SU-DHL-6 (cell line): ENCODE results near the gene HOXC6.

Experiments used
- EZH2phosphoT487 ChIP-seq: fragments of 200-600 bp; sonication (generic), shearing (Covaris generic); conservative IDR thresholded peaks from 2 replicates; pipeline ENCODE4 v1.6.1; 2018; ENCODE audit warnings: mild to moderate bottlenecking, antibody characterized with exemption, low read length, moderate library complexity, mixed read lengths
- TF ChIP-seq, protein P1 (sequence below): fragments of 200-600 bp; sonication (generic); IDR thresholded peaks from one replicate; pipeline ENCODE4 v1.5.1; 2017; ENCODE audit warnings: antibody characterized with exemption, mild to moderate bottlenecking, low read length, moderate library complexity; ENCODE audit not compliant: insufficient read depth, poor library complexity, severe bottlenecking

DNA sequence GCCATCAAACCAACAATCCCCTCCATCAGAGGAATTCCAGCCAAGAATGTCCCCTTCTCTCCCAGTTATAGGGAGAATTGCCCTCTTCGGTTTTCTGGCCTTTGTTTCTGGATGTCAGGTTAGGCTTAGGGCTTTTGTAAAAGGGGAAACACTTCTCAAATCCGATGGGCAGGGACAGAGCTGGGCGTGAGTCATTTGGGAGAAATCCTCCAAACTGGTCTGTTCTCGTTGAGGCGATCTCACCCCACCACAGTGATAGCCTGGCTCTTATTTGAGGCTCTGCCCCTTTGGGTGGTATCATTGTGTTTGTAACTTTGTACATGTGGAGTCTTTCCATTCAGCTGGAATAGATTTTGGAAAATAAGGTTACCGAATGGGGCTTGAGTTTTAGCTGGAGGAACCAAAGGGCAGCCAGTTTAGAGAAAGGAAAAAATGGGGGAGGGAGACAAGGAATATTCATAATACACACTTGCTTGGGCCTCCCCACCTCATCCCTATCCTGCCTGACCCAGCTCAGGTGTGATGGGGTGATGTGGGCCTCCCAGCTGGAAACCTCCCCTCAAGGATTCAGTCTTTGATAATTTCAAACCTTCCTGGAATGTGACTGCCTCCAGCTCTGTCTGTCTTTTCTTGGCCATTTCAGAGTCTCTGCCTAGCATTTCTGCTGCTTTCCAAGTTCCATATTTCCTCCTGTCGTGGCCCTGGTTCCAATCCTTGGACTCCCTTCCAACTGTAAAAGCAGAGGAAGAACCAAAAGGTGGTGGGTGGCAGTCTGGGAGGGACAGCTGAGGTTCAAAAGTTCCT, 32.9 kb downstream of the HOXC6 start:
- TF ChIP-seq, protein P1, sequence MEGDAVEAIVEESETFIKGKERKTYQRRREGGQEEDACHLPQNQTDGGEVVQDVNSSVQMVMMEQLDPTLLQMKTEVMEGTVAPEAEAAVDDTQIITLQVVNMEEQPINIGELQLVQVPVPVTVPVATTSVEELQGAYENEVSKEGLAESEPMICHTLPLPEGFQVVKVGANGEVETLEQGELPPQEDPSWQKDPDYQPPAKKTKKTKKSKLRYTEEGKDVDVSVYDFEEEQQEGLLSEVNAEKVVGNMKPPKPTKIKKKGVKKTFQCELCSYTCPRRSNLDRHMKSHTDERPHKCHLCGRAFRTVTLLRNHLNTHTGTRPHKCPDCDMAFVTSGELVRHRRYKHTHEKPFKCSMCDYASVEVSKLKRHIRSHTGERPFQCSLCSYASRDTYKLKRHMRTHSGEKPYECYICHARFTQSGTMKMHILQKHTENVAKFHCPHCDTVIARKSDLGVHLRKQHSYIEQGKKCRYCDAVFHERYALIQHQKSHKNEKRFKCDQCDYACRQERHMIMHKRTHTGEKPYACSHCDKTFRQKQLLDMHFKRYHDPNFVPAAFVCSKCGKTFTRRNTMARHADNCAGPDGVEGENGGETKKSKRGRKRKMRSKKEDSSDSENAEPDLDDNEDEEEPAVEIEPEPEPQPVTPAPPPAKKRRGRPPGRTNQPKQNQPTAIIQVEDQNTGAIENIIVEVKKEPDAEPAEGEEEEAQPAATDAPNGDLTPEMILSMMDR: no peak
- TF ChIP-seq EZH2phosphoT487: no peak
